Uterus (tissue), 4 donors: ENCODE results near the gene B3GNT8. TPM values are rescaled to one million over a fixed set of nuclear protein-coding genes. Genes with fewer than 3 reads are reported as not detected.

ENCODE experiments used
- DNase-seq, 2 donors: peaks; one replicate each; pipeline ENCODE4 v3.0.0-alpha.2; 2019 to 2020
- H3K27ac ChIP-seq, 2 donors: fragments of 200-600 bp; sonication (generic); 1 replicate in 1 of 2; 2 replicates in 1 of 2; pipeline ENCODE4 v1.5.1; 2016 to 2018
- H3K27me3 ChIP-seq, 2 donors: fragments of 200-600 bp; sonication (generic); one replicate each; pipeline ENCODE4 v1.5.1; 2018 to 2019; ENCODE audit warnings: control low read depth in 1 of 2
- H3K36me3 ChIP-seq, 2 donors: fragments of 200-600 bp; sonication (generic); one replicate each; pipeline ENCODE4 v1.5.1; 2019; ENCODE audit warnings: control low read depth in 1 of 2
- H3K4me1 ChIP-seq, 2 donors: fragments of 200-600 bp; sonication (generic); one replicate each; pipeline ENCODE4 v1.5.1; 2018 to 2019; ENCODE audit warnings: control low read depth in 1 of 2
- H3K4me3 ChIP-seq, 2 donors: fragments of 200-600 bp; sonication (generic); 1 replicate in 1 of 2; 2 replicates in 1 of 2; pipeline ENCODE4 v1.5.1; 2018 to 2019; ENCODE audit warnings: mild to moderate bottlenecking in 1 of 2
- H3K9me3 ChIP-seq, 2 donors: fragments of 200-600 bp; sonication (generic); one replicate each; pipeline ENCODE4 v1.5.1; 2019; ENCODE audit warnings: control low read depth in 1 of 2
- CTCF ChIP-seq, 4 experiments: fragments of 200-600 bp in 2 of 4; fragments of 450-650 bp in 2 of 4; sonication (generic) in 2 of 4; IDR thresholded peaks; one replicate each; pipeline ENCODE4 v1.5.1; 2016 to 2019; ENCODE audit warnings: antibody characterized with exemption in 4 of 4, mild to moderate bottlenecking in 2 of 4, moderate library complexity in 1 of 4
- POLR2A ChIP-seq, 2 donors: fragments of 450-650 bp; IDR thresholded peaks; one replicate each; pipeline ENCODE4 v1.6.1; 2016; ENCODE audit warnings: antibody characterized with exemption in 2 of 2, mild to moderate bottlenecking in 1 of 2, moderate library complexity in 1 of 2
- intact Hi-C: fragments of 100-400 bp; cut with DNase I; formaldehyde crosslinking; loops from one replicate; pipeline ENCODE4 v1.15.1; 2023; ENCODE audit warnings: low total_unique reads
- total RNA-seq, 4 donors: library from RNA; depleted of rRNA in 3 of 4; stranded (reverse); fragments of >200 nt in 3 of 4; gene quantifications; one replicate each; pipeline versions ENCODE4 v1.1.0 to v1.2.4, GENCODE V29; 2014 to 2023
- donor health status: DM: yes; HTN: yes; CAD: no.

Gene B3GNT8
- total RNA-seq, 4 donors from 2014 or later, result 0.83 to 14.1 (median 3.4) TPM; not detected in 1

- no peaks in the 10 kb centered on the region for H3K36me3 ChIP-seq
- H3K9me3 ChIP-seq, result no peaks in the 10 kb centered on the region
- H3K4me1 ChIP-seq, result no peaks in the 10 kb centered on the region
- intact Hi-C loops, result no loop called here
- DNase-seq, result no peak
- H3K27ac ChIP-seq, result no peak overlapping the region
- no peak overlapping the region for H3K4me3 ChIP-seq
- TF ChIP-seq CTCF (IDR thresholded peaks at IDR 0.05) (no peak), POLR2A (IDR thresholded peaks at IDR 0.05) (no peak)
- H3K27me3 ChIP-seq, result no peaks in the 10 kb centered on the region
Observed at GRCh38 chr19:41434450-41434849, 7.3 kb upstream of the B3GNT8 start.

- no peak for TF ChIP-seq POLR2A (IDR thresholded peaks at IDR 0.05)
- no peak for TF ChIP-seq CTCF (IDR thresholded peaks at IDR 0.05)
- Histone ChIP-seq H3K4me3 (no peak overlapping the region), H3K27ac (no peak overlapping the region), H3K27me3 (no peaks in the 10 kb centered on the region), H3K9me3 (no peaks in the 10 kb centered on the region), H3K4me1 (no peaks in the 10 kb centered on the region), H3K36me3 (no peaks in the 10 kb centered on the region)
- intact Hi-C loops, result no loop called here
- no peak for DNase-seq
Observed at GRCh38 chr19:41433171-41433570, 6.0 kb upstream of the B3GNT8 start.

- no peaks in the 10 kb centered on the region for H3K9me3 ChIP-seq
- peaks cover 0 to 2% of the 10 kb centered on the region in 2 donors for H3K4me1 ChIP-seq
- no peaks in the 10 kb centered on the region for H3K27me3 ChIP-seq
- TF ChIP-seq CTCF (IDR thresholded peaks at IDR 0.05), result no peak
- TF ChIP-seq POLR2A (IDR thresholded peaks at IDR 0.05), result no peak
- no peaks in the 10 kb centered on the region for H3K36me3 ChIP-seq
- H3K27ac ChIP-seq, result no peak overlapping the region
- intact Hi-C loops, result no loop called here
- no peak for DNase-seq
- H3K4me3 ChIP-seq, result no peak overlapping the region
Observed at GRCh38 chr19:41431426-41432386, 4.5 kb upstream of the B3GNT8 start.

- H3K27ac ChIP-seq, result no peak overlapping the region
- intact Hi-C loops, result no loop called here
- H3K9me3 ChIP-seq, result no peaks in the 10 kb centered on the region
- H3K27me3 ChIP-seq, result no peaks in the 10 kb centered on the region
- H3K36me3 ChIP-seq, result no peaks in the 10 kb centered on the region
- no peak overlapping the region for H3K4me3 ChIP-seq
- TF ChIP-seq CTCF (IDR thresholded peaks at IDR 0.05) (no peak), POLR2A (IDR thresholded peaks at IDR 0.05) (no peak)
- DNase-seq, result no peak
- peaks cover 4 to 9% of the 10 kb centered on the region in 2 donors for H3K4me1 ChIP-seq
Observed at GRCh38 chr19:41430922-41431321, 3.7 kb upstream of the B3GNT8 start.

- intact Hi-C loops, result no loop called here
Observed at GRCh38 chr19:41428481-41428859, 1.3 kb upstream of the B3GNT8 start.

More at GRCh38 chr19:41428481-41428859, 1.3 kb upstream of the B3GNT8 start:
- no peaks in the 10 kb centered on the region for H3K9me3 ChIP-seq
- TF ChIP-seq CTCF (IDR thresholded peaks at IDR 0.05) (no peak), POLR2A (IDR thresholded peaks at IDR 0.05) (no peak)
- no peaks in the 10 kb centered on the region for H3K27me3 ChIP-seq
- peak overlapping the region in 1 of 2 donors; percentile 42 for H3K4me3 ChIP-seq
- H3K36me3 ChIP-seq, result no peaks in the 10 kb centered on the region
- H3K27ac ChIP-seq, result peak overlapping the region; percentile 86 to 87
- peaks cover 4 to 9% of the 10 kb centered on the region in 2 donors for H3K4me1 ChIP-seq
- DNase-seq, result no peak
